ENCODE data around the gene EPX. TPM values are rescaled to one million over a fixed set of nuclear protein-coding genes. Genes with fewer than 3 reads are reported as not detected.

EPX gene
- total and polyA plus RNA-seq, 2 of the 4 experiments (the other 2 are of a cell fraction), result not detected

DNA sequence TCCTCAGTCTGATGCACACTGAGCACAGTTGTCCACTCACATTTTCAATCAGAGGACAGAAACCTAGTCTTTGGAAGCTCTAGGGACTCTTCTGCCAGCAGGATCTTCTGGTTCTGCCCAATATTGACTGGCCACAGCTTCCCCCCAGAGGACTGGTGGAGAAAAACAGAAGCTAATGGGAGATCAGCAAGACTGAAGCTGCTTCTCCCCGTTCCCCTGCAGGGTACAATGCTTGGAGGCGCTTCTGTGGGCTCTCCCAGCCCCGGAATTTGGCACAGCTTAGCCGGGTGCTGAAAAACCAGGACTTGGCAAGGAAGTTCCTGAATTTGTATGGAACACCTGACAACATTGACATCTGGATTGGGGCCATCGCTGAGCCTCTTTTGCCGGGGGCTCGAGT is 10.3 kb downstream of the EPX start:
- no peak overlapping the region for H3K18ac ChIP-seq (ENCODE audit: low read depth, low read length)
- H3K9me1 ChIP-seq (ENCODE audit: insufficient read depth, low read length), result no peaks in the 10 kb centered on the region
- H4K20me1 ChIP-seq (ENCODE audit: insufficient read depth, low read length), result no peaks in the 10 kb centered on the region
- peaks cover 10% of the 10 kb centered on the region; the same call in 1 of the 2 replicates for H3K36me3 ChIP-seq (ENCODE audit: control insufficient read depth, insufficient read depth, low read length)
- H2BK15ac ChIP-seq (ENCODE audit: low read depth, low read length), result no peak overlapping the region
- TF ChIP-seq MAZ (IDR thresholded peaks at IDR 0.05; ENCODE audit: borderline replicate concordance, low read depth, low read length), result no peak
- TF ChIP-seq ELK1 (IDR thresholded peaks at IDR 0.05; ENCODE audit: borderline replicate concordance, low read depth, low read length), result no peak
- TF ChIP-seq CEBPB (IDR thresholded peaks at IDR 0.05; ENCODE audit: low read depth, low read length), result no peak
- no peak for TF ChIP-seq RFX5 (IDR thresholded peaks at IDR 0.05; ENCODE audit: low read depth, low read length)
- no peak for TF ChIP-seq POLR2A (IDR thresholded peaks at IDR 0.05; ENCODE audit: low read depth, low read length)
- TF ChIP-seq MXI1 (IDR thresholded peaks at IDR 0.05; ENCODE audit: borderline replicate concordance, low read depth, low read length), result no peak
- no peak for TF ChIP-seq RCOR1 (IDR thresholded peaks at IDR 0.05; ENCODE audit: insufficient replicate concordance, low read length)
- TF ChIP-seq CHD1 (IDR thresholded peaks at IDR 0.05; ENCODE audit: low read depth, low read length), result no peak
- TF ChIP-seq, protein P1, sequence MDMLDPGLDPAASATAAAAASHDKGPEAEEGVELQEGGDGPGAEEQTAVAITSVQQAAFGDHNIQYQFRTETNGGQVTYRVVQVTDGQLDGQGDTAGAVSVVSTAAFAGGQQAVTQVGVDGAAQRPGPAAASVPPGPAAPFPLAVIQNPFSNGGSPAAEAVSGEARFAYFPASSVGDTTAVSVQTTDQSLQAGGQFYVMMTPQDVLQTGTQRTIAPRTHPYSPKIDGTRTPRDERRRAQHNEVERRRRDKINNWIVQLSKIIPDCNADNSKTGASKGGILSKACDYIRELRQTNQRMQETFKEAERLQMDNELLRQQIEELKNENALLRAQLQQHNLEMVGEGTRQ (IDR thresholded peaks at IDR 0.05; ENCODE audit: low read depth, low read length), result no peak
- no peak for TF ChIP-seq CTCF (conservative IDR thresholded peaks at IDR 0.05; ENCODE audit: low read depth, low read length)
- no peak for TF ChIP-seq RAD21 (IDR thresholded peaks at IDR 0.05; ENCODE audit: low read length)
- no peak overlapping the region for H2BK120ac ChIP-seq (ENCODE audit: low read depth, low read length)
- intact Hi-C loops (cut with micrococcal nuclease) (no loop called here), in situ Hi-C loops (cut with MboI; ENCODE audit: low sequenced_read_pairs) (no loop called here), dilution Hi-C loops (cut with HindIII; ENCODE audit: low sequenced_read_pairs, unreplicated experiment) (no loop called here)
- no peaks in the 10 kb centered on the region for H3K9me3 ChIP-seq (ENCODE audit: control insufficient read depth, insufficient read depth, low read length)
- ATAC-seq (ENCODE audit: low read depth) (no peak), DNase-seq (no peak)
- ChIA-PET CTCF (interaction anchor here (1.4 kb wide), 1 partner anchor 11 kb away, joined by 3 read pairs; no protein-coding TSS in a partner anchor), POLR2A (ENCODE audit: unreplicated experiment) (no interaction called here)
- H4K91ac ChIP-seq (ENCODE audit: insufficient read depth, low read depth, low read length), result no peak overlapping the region
- no peak overlapping the region for H3K4me3 ChIP-seq (ENCODE audit: insufficient read depth, low read depth, low read length)
- no peaks in the 10 kb centered on the region for H3K79me1 ChIP-seq (ENCODE audit: low read depth in 1 of 2, low read length in 2 of 2)
- H2AK5ac ChIP-seq (ENCODE audit: low read depth, low read length), result no peak overlapping the region
- no CpG with 5 or more reads among the region's 7 CpGs for WGBS, 2 experiments (ENCODE audit: extremely low coverage in 2 of 2, insufficient read length in 1 of 2)
- no peak overlapping the region for H3K56ac ChIP-seq (ENCODE audit: extremely low read depth, insufficient read depth, low read length)
- no peak overlapping the region for H3K9ac ChIP-seq (ENCODE audit: low read depth, low read length)
- no peaks in the 10 kb centered on the region for H3K4me1 ChIP-seq (ENCODE audit: control insufficient read depth, insufficient read depth, low read length)
- no peak overlapping the region for H2AFZ ChIP-seq (replicated peaks; ENCODE audit: low read length, poor library complexity)
- H3K4ac ChIP-seq (ENCODE audit: low read depth, low read length), result no peak overlapping the region
- no TSS peak for BruUV-seq (replicated peaks)
- no peak overlapping the region for H2BK20ac ChIP-seq (ENCODE audit: low read depth, low read length)
- no peak overlapping the region for H3K23ac ChIP-seq (ENCODE audit: low read depth, low read length)
- H3K4me2 ChIP-seq (ENCODE audit: low read depth, low read length), result no peak overlapping the region
- H2AK9ac ChIP-seq (replicated peaks; ENCODE audit: low read depth, low read length, poor library complexity), result no peak overlapping the region
- no peak overlapping the region for H3K27ac ChIP-seq (ENCODE audit: insufficient read depth, low read length)
- H4K5ac ChIP-seq (ENCODE audit: low read depth, low read length), result no peak overlapping the region
- H3K14ac ChIP-seq (replicated peaks; ENCODE audit: low read depth, low read length), result no peak overlapping the region
- H3K27me3 ChIP-seq (ENCODE audit: control insufficient read depth, insufficient read depth, low read length), result peaks cover 6% of the 10 kb centered on the region
- no peak overlapping the region for H4K8ac ChIP-seq (ENCODE audit: low read depth in 2 of 2, low read length in 2 of 2)
- H2BK5ac ChIP-seq (ENCODE audit: low read depth, low read length, poor library complexity, severe bottlenecking), result no peak overlapping the region
